B cell (primary cell): ENCODE data around the gene NUP210.

Experiments used
- EZH2 ChIP-seq: IDR thresholded peaks from 2 replicates; pipeline ENCODE4 v1.6.1; 2012; ENCODE audit warnings: borderline replicate concordance, low read depth, mild to moderate bottlenecking, moderate library complexity, low read length; ENCODE audit not compliant: insufficient read depth, poor library complexity, severe bottlenecking
- TF ChIP-seq, protein P1 (sequence below): fragments of 200-600 bp; IDR thresholded peaks from one replicate; pipeline ENCODE4 v1.8.0; 2022; ENCODE audit warnings: antibody characterized with exemption, mild to moderate bottlenecking

GRCh38 chr3:13318626-13319470, 101.3 kb downstream of the NUP210 start:
- TF ChIP-seq, protein P1, sequence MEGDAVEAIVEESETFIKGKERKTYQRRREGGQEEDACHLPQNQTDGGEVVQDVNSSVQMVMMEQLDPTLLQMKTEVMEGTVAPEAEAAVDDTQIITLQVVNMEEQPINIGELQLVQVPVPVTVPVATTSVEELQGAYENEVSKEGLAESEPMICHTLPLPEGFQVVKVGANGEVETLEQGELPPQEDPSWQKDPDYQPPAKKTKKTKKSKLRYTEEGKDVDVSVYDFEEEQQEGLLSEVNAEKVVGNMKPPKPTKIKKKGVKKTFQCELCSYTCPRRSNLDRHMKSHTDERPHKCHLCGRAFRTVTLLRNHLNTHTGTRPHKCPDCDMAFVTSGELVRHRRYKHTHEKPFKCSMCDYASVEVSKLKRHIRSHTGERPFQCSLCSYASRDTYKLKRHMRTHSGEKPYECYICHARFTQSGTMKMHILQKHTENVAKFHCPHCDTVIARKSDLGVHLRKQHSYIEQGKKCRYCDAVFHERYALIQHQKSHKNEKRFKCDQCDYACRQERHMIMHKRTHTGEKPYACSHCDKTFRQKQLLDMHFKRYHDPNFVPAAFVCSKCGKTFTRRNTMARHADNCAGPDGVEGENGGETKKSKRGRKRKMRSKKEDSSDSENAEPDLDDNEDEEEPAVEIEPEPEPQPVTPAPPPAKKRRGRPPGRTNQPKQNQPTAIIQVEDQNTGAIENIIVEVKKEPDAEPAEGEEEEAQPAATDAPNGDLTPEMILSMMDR: no peak
- TF ChIP-seq EZH2: no peak
